Endothelial cell of umbilical vein (primary cell): ENCODE data around the gene SESN2.

ENCODE experiments used
- CTCF ChIP-seq, 2 donors: IDR thresholded peaks; 1 replicate in 1 of 2; 2 replicates in 1 of 2; pipeline ENCODE4 v1.5.1; 2011; ENCODE audit warnings: low read length in 2 of 2, mild to moderate bottlenecking in 2 of 2, moderate library complexity in 2 of 2, control low read depth in 1 of 2, inconsistent platforms in 1 of 2, low read depth in 1 of 2; ENCODE audit not compliant: insufficient read depth in 1 of 2; ENCODE audit errors: extremely low read depth in 1 of 2
- EZH2 ChIP-seq: IDR thresholded peaks from 2 replicates; pipeline ENCODE4 v1.6.1; 2012; ENCODE audit warnings: borderline replicate concordance, low read depth, mild to moderate bottlenecking, moderate library complexity, low read length, inconsistent platforms; ENCODE audit not compliant: severe bottlenecking
- POLR2A ChIP-seq: IDR thresholded peaks from 2 replicates; pipeline ENCODE4 v1.6.1; 2012; ENCODE audit warnings: low read depth, mild to moderate bottlenecking, control low read depth, low read length
- POLR2AphosphoS5 ChIP-seq: IDR thresholded peaks from 2 replicates; pipeline ENCODE4 v1.6.1; 2012; ENCODE audit warnings: low read depth, mild to moderate bottlenecking, control low read depth, low read length, moderate library complexity; ENCODE audit not compliant: insufficient read depth

GRCh38 chr1:28244549-28245251, 14.6 kb upstream of the SESN2 start:
- TF ChIP-seq CTCF (IDR thresholded peaks at IDR 0.05; ENCODE audit: extremely low read depth in 1 of 2, insufficient read depth in 1 of 2, low read depth in 1 of 2, low read length in 2 of 2), result no peak
- TF ChIP-seq EZH2, result no peak
- no peak for TF ChIP-seq POLR2AphosphoS5
- TF ChIP-seq POLR2A, result no peak
